DND-41 (cell line): Measurements from ENCODE around the gene MAPK1IP1L.
"Not testable (repeated sequence)": the region's sequence is repeated elsewhere in the genome, so short reads cannot be mapped to it uniquely, and the experiment has no call there.

Experiments
- ATAC-seq: fragments of 200-7000 bp; cut with Tn5 transposase; 3 replicates; pipeline ENCODE4 v1.9.1; 2021; ENCODE audit warnings: low read depth; ENCODE audit not compliant: insufficient read depth
- DNase-seq: peaks from one replicate; pipeline ENCODE4 v3.0.0-alpha.2; 2020
- H2AFZ ChIP-seq: 2 replicates; pipeline ENCODE4 v1.6.0; 2012; ENCODE audit warnings: low read depth, low read length
- H3K27ac ChIP-seq: 2 replicates; pipeline ENCODE4 v1.5.1; 2012; ENCODE audit warnings: low read length, inconsistent platforms
- H3K27me3 ChIP-seq: fragments of 200-600 bp; sonication (generic); 2 replicates; pipeline ENCODE4 v1.6.0; 2012; ENCODE audit warnings: low read length, mild to moderate bottlenecking, inconsistent platforms; ENCODE audit not compliant: insufficient read depth, poor library complexity
- H3K36me3 ChIP-seq: 2 replicates; pipeline ENCODE4 v1.5.1; 2012; ENCODE audit warnings: low read length, inconsistent platforms; ENCODE audit not compliant: insufficient read depth
- H3K4me1 ChIP-seq: 2 replicates; pipeline ENCODE4 v1.5.1; 2012; ENCODE audit warnings: mild to moderate bottlenecking, low read length; ENCODE audit not compliant: insufficient read depth
- H3K4me2 ChIP-seq: 2 replicates; pipeline ENCODE4 v1.6.0; 2012; ENCODE audit warnings: mild to moderate bottlenecking, moderate library complexity, low read length, inconsistent platforms; ENCODE audit not compliant: insufficient read depth
- H3K4me3 ChIP-seq, 2 experiments: fragments of 200-600 bp in 1 of 2; shearing (Covaris generic) in 1 of 2; 2 replicates each; pipeline ENCODE4 v1.5.1; 2012 to 2016; ENCODE audit warnings: inconsistent platforms in 2 of 2, low read length in 2 of 2, mild to moderate bottlenecking in 2 of 2, low read depth in 1 of 2, moderate library complexity in 1 of 2
- H3K79me2 ChIP-seq: 2 replicates; pipeline ENCODE4 v1.6.0; 2012; ENCODE audit warnings: low read length, inconsistent platforms; ENCODE audit not compliant: insufficient read depth
- H3K9ac ChIP-seq: 2 replicates; pipeline ENCODE4 v1.6.0; 2012; ENCODE audit warnings: low read depth, mild to moderate bottlenecking, inconsistent platforms, low read length, moderate library complexity
- H3K9me3 ChIP-seq: 2 replicates; pipeline ENCODE4 v1.5.1; 2012; ENCODE audit warnings: low read length, moderate library complexity, mild to moderate bottlenecking, inconsistent platforms; ENCODE audit not compliant: insufficient read depth, severe bottlenecking
- H4K20me1 ChIP-seq: 2 replicates; pipeline ENCODE4 v1.6.0; 2012; ENCODE audit warnings: low read length; ENCODE audit not compliant: insufficient read depth
- EZH2 ChIP-seq: IDR thresholded peaks from 3 replicates; pipeline ENCODE4 v1.6.1; 2012; ENCODE audit warnings: borderline replicate concordance, low read depth, mild to moderate bottlenecking, moderate library complexity, low read length, inconsistent platforms; ENCODE audit not compliant: severe bottlenecking
- TF ChIP-seq, protein P1 (sequence below): IDR thresholded peaks from 2 replicates; pipeline ENCODE4 v1.5.1; 2012; ENCODE audit warnings: borderline replicate concordance, low read length, moderate library complexity, mild to moderate bottlenecking; ENCODE audit not compliant: poor library complexity, severe bottlenecking; ENCODE audit errors: extremely low read depth

Gene MAPK1IP1L

DNA sequence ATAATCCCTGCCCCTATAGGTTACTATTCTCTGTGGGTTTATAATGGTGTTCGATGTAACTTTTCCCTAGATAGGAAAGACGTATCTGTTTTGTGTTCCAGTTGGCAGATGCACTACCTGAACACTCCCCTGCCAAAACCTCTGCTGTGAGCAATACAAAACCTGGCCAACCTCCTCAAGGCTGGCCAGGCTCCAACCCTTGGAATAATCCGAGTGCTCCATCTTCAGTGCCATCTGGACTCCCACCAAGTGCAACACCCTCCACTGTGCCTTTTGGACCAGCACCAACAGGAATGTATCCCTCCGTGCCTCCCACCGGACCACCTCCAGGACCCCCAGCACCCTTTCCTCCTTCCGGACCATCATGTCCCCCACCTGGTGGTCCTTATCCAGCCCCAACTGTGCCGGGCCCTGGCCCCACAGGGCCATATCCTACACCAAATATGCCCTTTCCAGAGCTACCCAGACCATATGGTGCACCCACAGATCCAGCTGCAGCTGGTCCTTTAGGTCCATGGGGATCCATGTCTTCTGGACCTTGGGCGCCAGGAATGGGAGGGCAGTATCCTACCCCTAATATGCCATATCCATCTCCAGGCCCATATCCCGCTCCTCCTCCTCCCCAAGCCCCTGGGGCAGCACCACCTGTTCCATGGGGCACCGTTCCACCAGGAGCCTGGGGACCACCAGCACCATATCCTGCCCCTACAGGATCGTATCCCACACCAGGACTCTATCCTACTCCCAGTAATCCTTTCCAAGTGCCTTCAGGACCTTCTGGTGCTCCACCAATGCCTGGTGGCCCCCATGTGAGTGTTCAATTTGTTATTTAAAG is 11.3 kb downstream of the MAPK1IP1L start:
- no peak overlapping the region for H3K9ac ChIP-seq
- H3K36me3 ChIP-seq: peaks cover 84% of the 10 kb centered on the region
- H3K4me1 ChIP-seq: no peaks in the 10 kb centered on the region
- H3K27me3 ChIP-seq: no peaks in the 10 kb centered on the region
- H4K20me1 ChIP-seq: peaks cover 54% of the 10 kb centered on the region
- no peak overlapping the region for H3K4me2 ChIP-seq
- no peak for ATAC-seq
- no peak overlapping the region for H3K4me3 ChIP-seq
- peaks cover 57% of the 10 kb centered on the region for H3K79me2 ChIP-seq
- no peak overlapping the region for H3K27ac ChIP-seq
- TF ChIP-seq EZH2: no peak
- TF ChIP-seq, protein P1, sequence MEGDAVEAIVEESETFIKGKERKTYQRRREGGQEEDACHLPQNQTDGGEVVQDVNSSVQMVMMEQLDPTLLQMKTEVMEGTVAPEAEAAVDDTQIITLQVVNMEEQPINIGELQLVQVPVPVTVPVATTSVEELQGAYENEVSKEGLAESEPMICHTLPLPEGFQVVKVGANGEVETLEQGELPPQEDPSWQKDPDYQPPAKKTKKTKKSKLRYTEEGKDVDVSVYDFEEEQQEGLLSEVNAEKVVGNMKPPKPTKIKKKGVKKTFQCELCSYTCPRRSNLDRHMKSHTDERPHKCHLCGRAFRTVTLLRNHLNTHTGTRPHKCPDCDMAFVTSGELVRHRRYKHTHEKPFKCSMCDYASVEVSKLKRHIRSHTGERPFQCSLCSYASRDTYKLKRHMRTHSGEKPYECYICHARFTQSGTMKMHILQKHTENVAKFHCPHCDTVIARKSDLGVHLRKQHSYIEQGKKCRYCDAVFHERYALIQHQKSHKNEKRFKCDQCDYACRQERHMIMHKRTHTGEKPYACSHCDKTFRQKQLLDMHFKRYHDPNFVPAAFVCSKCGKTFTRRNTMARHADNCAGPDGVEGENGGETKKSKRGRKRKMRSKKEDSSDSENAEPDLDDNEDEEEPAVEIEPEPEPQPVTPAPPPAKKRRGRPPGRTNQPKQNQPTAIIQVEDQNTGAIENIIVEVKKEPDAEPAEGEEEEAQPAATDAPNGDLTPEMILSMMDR: no peak
- no peak overlapping the region for H2AFZ ChIP-seq
- H3K9me3 ChIP-seq: no peaks in the 10 kb centered on the region
- no peak for DNase-seq

DNA sequence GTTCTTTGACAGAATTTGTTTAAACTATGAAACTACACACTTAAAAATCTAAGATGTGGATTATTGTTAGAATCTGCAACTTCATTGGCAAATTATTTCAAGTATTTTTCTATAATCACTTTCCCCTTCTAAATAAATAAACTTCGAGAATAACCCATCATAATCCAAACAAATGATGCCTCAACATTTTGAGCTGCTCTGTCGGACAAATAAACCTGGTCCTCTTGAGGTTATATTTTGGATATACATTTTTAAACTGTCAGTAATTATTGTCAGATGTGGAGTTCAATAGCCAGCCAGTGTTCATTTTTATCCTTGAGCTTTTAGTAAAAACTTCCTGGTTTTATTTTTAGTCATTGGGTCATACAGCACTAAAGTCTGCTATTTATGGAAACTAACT is 13.4 kb downstream of the MAPK1IP1L start:
- Histone ChIP-seq H3K36me3 (peaks cover 83% of the 10 kb centered on the region), H3K79me2 (peaks cover 35% of the 10 kb centered on the region), H4K20me1 (peaks cover 39% of the 10 kb centered on the region)
- not testable (repeated sequence) for H3K27me3 ChIP-seq, H3K4me1 ChIP-seq, H3K27ac ChIP-seq, H3K4me3 ChIP-seq, H3K9me3 ChIP-seq, H2AFZ ChIP-seq, H3K4me2 ChIP-seq, H3K9ac ChIP-seq, DNase-seq, ATAC-seq

DNA sequence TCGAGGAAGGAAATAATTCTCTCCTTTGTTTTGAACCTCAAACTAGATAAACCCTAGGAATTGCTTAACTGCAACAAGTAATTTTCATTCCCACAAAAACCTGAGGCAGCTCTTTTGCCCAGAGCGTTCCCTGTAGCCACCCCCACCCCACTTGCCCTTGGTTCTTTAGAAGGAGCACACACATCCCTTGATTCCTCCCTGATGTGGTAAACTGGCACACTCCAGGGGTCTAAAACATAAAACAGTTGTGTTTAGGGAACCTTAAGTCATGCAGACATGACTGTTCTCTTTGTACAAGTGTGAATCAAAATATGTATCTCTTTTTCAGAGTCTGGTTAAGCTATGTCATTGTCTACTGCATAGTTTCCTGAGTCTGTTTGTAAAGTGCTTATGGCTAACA is 14.0 kb downstream of the MAPK1IP1L start:
- H3K79me2 ChIP-seq: peaks cover 32% of the 10 kb centered on the region
- no peak overlapping the region for H3K27ac ChIP-seq
- DNase-seq (no peak), ATAC-seq (no peak)
- no peak overlapping the region for H3K4me2 ChIP-seq
- H3K4me1 ChIP-seq: no peaks in the 10 kb centered on the region
- H3K36me3 ChIP-seq: peaks cover 82% of the 10 kb centered on the region
- H3K9ac ChIP-seq: no peak overlapping the region
- no peaks in the 10 kb centered on the region for H3K9me3 ChIP-seq
- no peak overlapping the region for H2AFZ ChIP-seq
- H3K27me3 ChIP-seq: no peaks in the 10 kb centered on the region
- no peak overlapping the region for H3K4me3 ChIP-seq
- H4K20me1 ChIP-seq: peaks cover 34% of the 10 kb centered on the region
- no peak for TF ChIP-seq EZH2
- TF ChIP-seq, protein P1: no peak

DNA sequence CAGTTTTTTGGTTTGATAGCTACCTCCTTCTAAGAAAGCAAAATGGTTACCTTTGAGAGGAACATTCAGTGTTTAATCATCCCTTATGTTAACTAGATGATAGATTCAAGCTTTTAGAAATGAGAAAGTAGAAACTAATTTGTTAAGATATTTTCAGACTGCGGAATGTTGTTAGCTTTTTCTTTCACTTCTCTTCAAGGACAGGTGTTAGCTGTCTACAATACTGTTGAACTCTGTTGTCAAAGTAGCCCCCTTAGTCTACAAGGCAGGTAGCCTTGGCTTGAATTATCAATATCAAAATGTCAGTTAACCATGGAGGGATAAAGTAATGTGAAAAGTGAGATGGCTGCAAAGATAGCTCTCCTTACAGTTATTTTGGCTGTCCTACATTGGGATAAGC is 14.8 kb downstream of the MAPK1IP1L start:
- H3K27me3 ChIP-seq: no peaks in the 10 kb centered on the region
- H3K4me2 ChIP-seq: no peak overlapping the region
- ATAC-seq (no peak), DNase-seq (no peak)
- H2AFZ ChIP-seq: no peak overlapping the region
- no peaks in the 10 kb centered on the region for H3K9me3 ChIP-seq
- no peak overlapping the region for H3K4me3 ChIP-seq
- H3K4me1 ChIP-seq: no peaks in the 10 kb centered on the region
- TF ChIP-seq, protein P1: no peak
- TF ChIP-seq EZH2: no peak
- H3K9ac ChIP-seq: no peak overlapping the region
- H3K36me3 ChIP-seq: peaks cover 73% of the 10 kb centered on the region
- no peak overlapping the region for H3K27ac ChIP-seq
- peaks cover 26% of the 10 kb centered on the region for H4K20me1 ChIP-seq
- peaks cover 23% of the 10 kb centered on the region for H3K79me2 ChIP-seq
